Muscle layer of colon (tissue), 2 donors: ENCODE data around the gene SH2B3.

Experiments used
- H3K27ac ChIP-seq: one replicate; pipeline ENCODE4 v1.7.0; 2013; ENCODE audit warnings: low read depth, mild to moderate bottlenecking, low read length, moderate library complexity
- H3K27me3 ChIP-seq, 2 donors: one replicate each; pipeline ENCODE4 v1.7.0; 2013; ENCODE audit warnings: low read length in 2 of 2, mild to moderate bottlenecking in 2 of 2; ENCODE audit not compliant: insufficient read depth in 2 of 2, control insufficient read depth in 1 of 2
- H3K36me3 ChIP-seq: one replicate; pipeline ENCODE4 v1.7.0; 2013; ENCODE audit warnings: mild to moderate bottlenecking, low read length; ENCODE audit not compliant: insufficient read depth
- H3K4me1 ChIP-seq: one replicate; pipeline ENCODE4 v1.7.0; 2013; ENCODE audit warnings: mild to moderate bottlenecking, low read length; ENCODE audit not compliant: insufficient read depth
- H3K4me3 ChIP-seq, 2 donors: one replicate each; pipeline ENCODE4 v1.7.0; 2013; ENCODE audit warnings: low read length in 2 of 2, low read depth in 1 of 2, mild to moderate bottlenecking in 1 of 2, moderate library complexity in 1 of 2
- H3K9ac ChIP-seq: one replicate; pipeline ENCODE4 v1.7.0; 2013; ENCODE audit warnings: low read length
- H3K9me3 ChIP-seq: one replicate; pipeline ENCODE4 v1.7.0; 2013; ENCODE audit warnings: mild to moderate bottlenecking, low read length
- donor health status: abdominal sarcoma.
- donor health status: Adenocarcinoma of cecum.

Gene SH2B3

GRCh38 chr12:111435661-111436201, 30.0 kb downstream of the SH2B3 start:
- H3K9me3 ChIP-seq: no peaks in the 10 kb centered on the region
- no peaks in the 10 kb centered on the region for H3K27me3 ChIP-seq
- H3K4me3 ChIP-seq: peak overlapping the region in 1 of 2 donors; percentile 16
- no peak overlapping the region for H3K9ac ChIP-seq
- no peak overlapping the region for H3K27ac ChIP-seq
- H3K36me3 ChIP-seq: no peaks in the 10 kb centered on the region
- H3K4me1 ChIP-seq: peaks cover 48% of the 10 kb centered on the region

GRCh38 chr12:111436266-111436665, 30.5 kb downstream of the SH2B3 start:
- Histone ChIP-seq H3K4me1 (peaks cover 50% of the 10 kb centered on the region), H3K27me3 (no peaks in the 10 kb centered on the region), H3K9me3 (no peaks in the 10 kb centered on the region), H3K9ac (no peak overlapping the region), H3K4me3 (peak overlapping the region in 1 of 2 donors; percentile 16), H3K27ac (no peak overlapping the region), H3K36me3 (no peaks in the 10 kb centered on the region)

- Histone ChIP-seq H3K9me3 (no peaks in the 10 kb centered on the region), H3K4me3 (no peak overlapping the region), H3K27me3 (no peaks in the 10 kb centered on the region), H3K36me3 (peaks cover under 1% of the 10 kb centered on the region), H3K27ac (no peak overlapping the region), H3K9ac (no peak overlapping the region), H3K4me1 (peaks cover 50% of the 10 kb centered on the region)
Measured at GRCh38 chr12:111436811-111437210, 31.1 kb downstream of the SH2B3 start.

GRCh38 chr12:111437816-111438454, 32.2 kb downstream of the SH2B3 start:
- H3K36me3 ChIP-seq: peaks cover 7% of the 10 kb centered on the region
- H3K9ac ChIP-seq: no peak overlapping the region
- H3K27ac ChIP-seq: no peak overlapping the region
- H3K9me3 ChIP-seq: no peaks in the 10 kb centered on the region
- no peak overlapping the region for H3K4me3 ChIP-seq
- H3K4me1 ChIP-seq: peaks cover 54% of the 10 kb centered on the region
- H3K27me3 ChIP-seq: no peaks in the 10 kb centered on the region

- Histone ChIP-seq H3K36me3 (peaks cover 13% of the 10 kb centered on the region), H3K9ac (no peak overlapping the region), H3K27ac (no peak overlapping the region)
Measured at GRCh38 chr12:111438481-111438880, 32.8 kb downstream of the SH2B3 start.

GRCh38 chr12:111439657-111440151, 34.0 kb downstream of the SH2B3 start:
- peaks cover 21% of the 10 kb centered on the region for H3K36me3 ChIP-seq
- H3K4me3 ChIP-seq: no peak overlapping the region
- no peaks in the 10 kb centered on the region for H3K27me3 ChIP-seq
- no peak overlapping the region for H3K27ac ChIP-seq
- no peaks in the 10 kb centered on the region for H3K9me3 ChIP-seq
- peaks cover 52% of the 10 kb centered on the region for H3K4me1 ChIP-seq
- no peak overlapping the region for H3K9ac ChIP-seq

More at GRCh38 chr12:111438481-111438880, 32.8 kb downstream of the SH2B3 start:
- no peaks in the 10 kb centered on the region for H3K9me3 ChIP-seq
- peaks cover 54% of the 10 kb centered on the region for H3K4me1 ChIP-seq
- no peak overlapping the region for H3K4me3 ChIP-seq
- H3K27me3 ChIP-seq: no peaks in the 10 kb centered on the region

- Histone ChIP-seq H3K4me1 (peaks cover 52% of the 10 kb centered on the region), H3K9me3 (no peaks in the 10 kb centered on the region), H3K27me3 (no peaks in the 10 kb centered on the region), H3K36me3 (peaks cover 25% of the 10 kb centered on the region), H3K4me3 (no peak overlapping the region), H3K27ac (no peak overlapping the region), H3K9ac (no peak overlapping the region)
Measured at GRCh38 chr12:111440152-111440551, 34.4 kb downstream of the SH2B3 start.

GRCh38 chr12:111440631-111441030, 34.9 kb downstream of the SH2B3 start:
- Histone ChIP-seq H3K4me1 (peaks cover 52% of the 10 kb centered on the region), H3K9me3 (no peaks in the 10 kb centered on the region), H3K36me3 (peaks cover 30% of the 10 kb centered on the region), H3K4me3 (no peak overlapping the region), H3K27me3 (no peaks in the 10 kb centered on the region), H3K9ac (no peak overlapping the region), H3K27ac (no peak overlapping the region)

GRCh38 chr12:111441107-111441928, 35.6 kb downstream of the SH2B3 start:
- H3K36me3 ChIP-seq: peaks cover 37% of the 10 kb centered on the region
- no peaks in the 10 kb centered on the region for H3K27me3 ChIP-seq
- H3K9me3 ChIP-seq: no peaks in the 10 kb centered on the region
- H3K4me1 ChIP-seq: peaks cover 54% of the 10 kb centered on the region
- no peak overlapping the region for H3K9ac ChIP-seq
- H3K4me3 ChIP-seq: no peak overlapping the region
- H3K27ac ChIP-seq: no peak overlapping the region

- peaks cover 39% of the 10 kb centered on the region for H3K36me3 ChIP-seq
Measured at GRCh38 chr12:111442301-111443045, 36.8 kb downstream of the SH2B3 start.

GRCh38 chr12:111443086-111443485, 37.4 kb downstream of the SH2B3 start:
- no peaks in the 10 kb centered on the region for H3K9me3 ChIP-seq
- H3K36me3 ChIP-seq: peaks cover 44% of the 10 kb centered on the region
- no peak overlapping the region for H3K4me3 ChIP-seq
- H3K27ac ChIP-seq: peak overlapping the region; percentile 24
- H3K27me3 ChIP-seq: no peaks in the 10 kb centered on the region
- peaks cover 57% of the 10 kb centered on the region for H3K4me1 ChIP-seq
- no peak overlapping the region for H3K9ac ChIP-seq

More at GRCh38 chr12:111442301-111443045, 36.8 kb downstream of the SH2B3 start:
- Histone ChIP-seq H3K27me3 (no peaks in the 10 kb centered on the region), H3K9me3 (no peaks in the 10 kb centered on the region), H3K4me1 (peaks cover 61% of the 10 kb centered on the region), H3K4me3 (no peak overlapping the region), H3K27ac (peak overlapping the region; percentile 24), H3K9ac (no peak overlapping the region)
